Activated naive CD8-positive, alpha-beta T cell treated with anti-CD3 and anti-CD28 coated beads, Interleukin-2, amount 50 U/mL, for 16 hours (primary cell): ENCODE results near the gene ZNF367.
A peak's percentile ranks its signal among the peaks of the same experiment; 100 is the strongest.

Experiments
- DNase-seq: peaks from one replicate; pipeline ENCODE4 v3.0.0-alpha.2; 2020; ENCODE audit warnings: low read depth, low spot score

The ZNF367 gene

DNA sequence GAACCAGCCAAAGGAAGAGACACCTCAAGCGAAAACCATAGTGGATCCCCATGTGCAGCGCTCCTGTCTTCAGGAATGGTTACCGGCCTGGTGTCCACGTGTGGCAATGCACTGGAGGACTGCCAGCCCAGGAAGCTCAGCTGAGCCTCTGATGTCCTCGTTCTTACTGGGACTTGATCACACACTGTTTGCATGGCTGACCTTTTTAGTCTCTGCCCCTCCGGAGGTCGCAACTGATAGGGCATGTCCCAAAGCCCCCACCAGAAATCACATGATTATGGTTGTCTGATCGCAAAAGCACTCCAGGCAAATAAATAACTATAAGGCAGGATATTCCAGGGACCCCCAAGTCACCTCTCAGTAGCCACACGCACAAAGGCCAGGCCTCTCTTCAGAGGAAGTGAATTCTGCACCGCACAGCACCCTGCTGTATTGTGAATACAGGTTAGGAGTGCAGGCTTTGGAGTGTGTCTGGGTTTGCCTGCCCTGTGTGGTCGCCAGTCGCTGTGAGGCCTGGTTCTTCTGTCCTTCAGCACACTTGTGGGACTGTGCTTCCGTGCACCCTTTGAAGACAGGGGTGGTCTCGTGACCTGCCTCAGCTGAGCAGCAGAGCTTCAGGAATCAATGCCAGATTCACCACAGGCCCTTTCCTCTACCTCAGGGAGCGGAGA lies 18.4 kb upstream of the ZNF367 start:
- DNase-seq, result no peak

DNA sequence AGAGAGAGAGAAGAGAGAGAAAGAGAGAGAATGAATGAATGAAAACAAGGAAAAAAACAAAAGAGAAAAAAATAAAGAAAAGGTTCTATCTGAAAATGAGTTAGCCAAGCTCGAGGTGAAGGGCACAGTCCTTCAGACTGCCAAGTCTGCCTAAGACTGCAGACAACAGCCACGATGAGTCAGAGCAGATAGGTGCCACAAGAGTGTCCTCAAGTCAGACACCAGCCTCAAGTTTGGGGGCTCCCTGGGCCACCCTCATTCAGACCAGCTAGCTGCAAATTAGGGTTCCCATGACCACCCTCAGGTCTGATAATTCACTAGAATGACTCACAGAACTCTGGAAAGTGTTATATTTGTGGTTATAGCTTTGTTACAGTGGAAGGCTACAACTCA lies 17.9 kb upstream of the ZNF367 start:
- no peak for DNase-seq

DNA sequence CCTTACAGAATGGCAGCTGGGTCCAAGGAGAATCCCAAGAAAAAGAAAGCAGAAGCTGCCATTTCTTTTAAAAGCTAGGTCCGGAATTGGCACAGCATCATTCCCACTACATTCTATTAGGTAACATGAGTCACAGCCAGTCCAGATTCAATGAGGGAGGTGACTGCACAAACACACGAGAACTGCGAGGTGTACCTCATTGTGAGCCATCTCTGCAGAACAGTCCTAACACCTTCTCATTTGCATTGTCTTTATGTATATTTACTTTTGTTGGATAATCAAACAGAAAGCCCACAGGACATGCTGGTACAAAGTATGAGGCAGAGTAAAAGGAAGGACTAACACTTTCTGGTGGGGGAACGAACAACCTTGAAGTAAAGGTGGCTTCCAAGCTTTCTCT lies 17.2 kb upstream of the ZNF367 start:
- no peak for DNase-seq

DNA sequence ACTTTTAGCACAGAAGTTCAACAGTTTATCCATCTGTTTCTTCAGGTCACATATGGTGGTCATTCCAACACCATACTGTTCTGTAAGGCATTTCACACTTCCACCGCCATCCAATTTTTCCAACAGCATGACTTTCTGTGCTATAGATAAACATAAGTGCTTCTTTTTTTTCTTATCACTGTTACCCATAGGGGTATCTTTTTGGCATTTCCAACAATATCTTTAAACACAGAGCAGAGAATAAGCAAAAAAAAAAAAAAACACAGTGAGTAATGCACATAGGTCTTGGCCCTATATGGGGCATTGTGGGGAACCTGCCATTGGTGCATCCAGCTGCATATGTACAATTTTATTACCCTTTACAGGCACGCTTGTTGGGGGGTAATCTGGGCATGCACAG lies 12.2 kb upstream of the ZNF367 start:
- DNase-seq, result no peak

- no peak for DNase-seq
Observed at GRCh38 chr9:96429732-96430131, 11.6 kb upstream of the ZNF367 start.

DNA sequence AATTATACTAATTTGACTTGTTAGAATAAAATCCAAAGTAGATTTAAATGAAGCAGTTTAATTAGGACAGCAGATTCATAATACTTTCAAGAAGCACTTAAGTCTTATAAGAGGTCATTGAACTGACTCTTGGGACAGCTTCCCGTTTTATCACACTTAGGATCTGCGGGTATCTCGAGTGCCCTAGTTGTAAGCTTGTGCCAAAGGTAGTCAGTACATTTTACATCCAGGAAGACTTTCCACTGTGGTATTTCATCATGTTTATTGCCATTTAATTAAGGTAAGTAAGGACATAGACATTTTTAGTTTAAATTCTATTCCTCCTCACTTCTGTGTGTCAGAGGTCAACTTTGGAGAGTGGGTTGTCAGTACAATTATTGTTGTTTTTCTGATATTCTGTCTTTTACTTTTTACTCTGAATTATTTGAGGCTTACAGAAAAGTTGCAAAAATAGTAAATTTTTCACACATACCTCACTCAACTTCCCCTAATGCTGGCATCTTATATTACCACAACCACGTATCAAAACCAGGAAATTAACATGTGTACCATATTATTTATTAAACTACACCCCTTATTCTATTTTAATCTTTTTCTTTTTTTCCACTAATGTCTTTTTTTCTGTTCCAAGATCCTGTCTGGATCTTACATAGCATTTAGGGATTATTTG lies 7.5 kb upstream of the ZNF367 start:
- DNase-seq, result no peak

- no peak for DNase-seq
Observed at GRCh38 chr9:96423985-96424336, 5.8 kb upstream of the ZNF367 start.

DNA sequence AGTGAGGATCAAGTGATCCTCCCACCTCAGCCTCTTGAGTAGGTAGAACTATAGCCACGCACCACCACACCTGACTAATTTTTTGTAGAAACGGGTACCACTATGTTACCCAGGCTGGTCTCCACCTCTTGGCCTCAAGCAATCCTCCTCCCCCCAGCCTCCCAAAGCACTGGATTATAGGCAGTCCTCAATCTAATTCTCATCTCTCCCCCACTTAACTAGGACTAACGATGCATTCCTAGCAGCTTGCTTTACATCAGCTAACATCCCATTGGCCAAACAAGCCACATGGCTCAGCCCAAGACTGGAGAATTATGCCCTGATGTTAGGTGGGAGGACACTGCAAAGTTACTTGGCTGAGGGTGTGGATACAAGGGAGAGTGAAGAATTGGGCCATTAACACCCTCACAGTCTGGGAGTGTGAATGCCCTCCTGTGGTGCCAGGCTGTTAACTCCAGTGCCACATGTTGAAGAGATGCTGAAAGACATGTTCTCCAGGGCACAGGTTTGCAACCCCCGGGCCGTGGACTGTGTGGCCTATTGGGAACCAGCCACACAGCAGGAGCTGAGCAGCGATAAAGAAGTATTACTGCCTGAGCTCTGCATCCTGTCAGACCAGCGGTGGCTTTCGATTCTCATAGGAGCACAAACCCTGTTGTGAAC lies 5.3 kb upstream of the ZNF367 start:
- no peak for DNase-seq

- no peak for DNase-seq
Observed at GRCh38 chr9:96420468-96421219, 2.5 kb upstream of the ZNF367 start.

DNA sequence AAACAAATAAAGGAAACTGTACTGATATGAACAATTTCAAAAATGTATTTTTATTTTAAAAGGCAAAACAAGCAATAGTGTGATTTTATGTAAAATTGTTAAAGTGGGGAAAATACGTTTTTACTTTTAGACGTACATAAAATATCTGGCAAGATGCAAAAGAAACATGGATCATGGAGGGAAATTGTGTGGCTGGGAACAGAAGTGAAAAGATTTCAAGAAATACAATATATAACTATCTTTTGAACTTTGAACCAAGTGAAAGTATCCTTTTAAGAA lies 1.5 kb upstream of the ZNF367 start:
- DNase-seq, result no peak

DNA sequence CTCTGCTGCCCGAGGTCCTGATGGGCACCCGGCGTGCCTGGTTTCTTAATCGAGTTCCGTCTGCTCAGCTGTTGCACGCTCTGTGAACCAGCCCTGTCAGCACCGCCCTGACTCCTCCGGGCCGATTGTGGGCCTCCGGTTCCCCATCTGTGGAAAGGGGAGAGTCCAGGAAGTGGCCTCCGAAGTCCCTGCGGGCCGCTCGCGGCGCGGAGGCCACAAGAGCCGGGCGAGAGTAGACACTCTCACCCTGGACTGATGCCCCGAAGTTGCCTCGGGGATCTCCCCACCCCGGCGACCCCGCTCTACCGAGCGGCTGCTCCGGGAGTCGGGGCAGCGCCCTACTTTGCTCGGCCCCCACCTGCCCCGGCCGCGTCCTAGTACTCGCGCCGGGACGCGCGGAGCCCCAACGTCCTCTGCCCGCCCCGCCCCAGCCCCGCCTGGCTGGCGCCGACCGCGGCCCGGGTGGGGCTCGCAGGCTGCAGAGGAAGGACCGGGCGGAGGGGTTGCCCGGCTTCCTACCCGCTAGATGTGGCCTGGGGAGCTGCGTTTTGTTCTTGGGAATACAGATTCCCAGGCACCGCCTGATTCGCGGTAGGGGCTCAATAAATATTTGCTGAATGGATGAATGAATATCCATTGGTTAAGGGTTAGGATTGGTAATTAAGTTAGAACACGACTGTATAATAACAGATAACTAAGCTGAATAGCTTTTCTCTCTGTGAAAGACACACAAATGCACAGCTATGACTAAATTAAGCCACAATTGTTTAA lies 935 bp upstream of the ZNF367 start:
- DNase-seq, result peak; percentile 4

DNA sequence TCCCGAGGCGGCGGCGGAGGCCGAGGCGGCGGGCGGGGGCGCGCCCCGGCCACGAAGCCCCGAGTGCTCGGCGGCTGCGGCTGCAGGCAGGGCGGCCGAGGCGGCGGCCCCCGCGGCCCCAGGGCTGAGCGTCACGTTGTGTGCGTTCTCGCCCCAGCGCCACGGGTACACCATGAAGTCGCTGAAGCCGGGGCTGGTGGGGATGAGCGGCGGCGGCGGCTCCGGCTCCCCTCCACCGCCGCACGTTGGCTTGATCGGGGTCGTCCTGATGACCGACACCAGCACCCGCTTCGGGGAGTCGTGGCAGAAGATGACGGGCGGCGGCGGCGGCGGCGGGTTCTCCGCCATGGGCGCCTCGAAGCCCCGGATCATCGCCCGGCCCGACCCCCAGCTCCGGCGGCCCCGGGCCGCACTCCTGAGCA lies 498 bp downstream of the ZNF367 start:
- no peak for DNase-seq

GRCh38 chr9:96417051-96417586 lies 1.1 kb downstream of the ZNF367 start:
- DNase-seq, result peak; percentile 82

GRCh38 chr9:96413302-96414221 lies 4.6 kb downstream of the ZNF367 start:
- DNase-seq, result no peak

DNA sequence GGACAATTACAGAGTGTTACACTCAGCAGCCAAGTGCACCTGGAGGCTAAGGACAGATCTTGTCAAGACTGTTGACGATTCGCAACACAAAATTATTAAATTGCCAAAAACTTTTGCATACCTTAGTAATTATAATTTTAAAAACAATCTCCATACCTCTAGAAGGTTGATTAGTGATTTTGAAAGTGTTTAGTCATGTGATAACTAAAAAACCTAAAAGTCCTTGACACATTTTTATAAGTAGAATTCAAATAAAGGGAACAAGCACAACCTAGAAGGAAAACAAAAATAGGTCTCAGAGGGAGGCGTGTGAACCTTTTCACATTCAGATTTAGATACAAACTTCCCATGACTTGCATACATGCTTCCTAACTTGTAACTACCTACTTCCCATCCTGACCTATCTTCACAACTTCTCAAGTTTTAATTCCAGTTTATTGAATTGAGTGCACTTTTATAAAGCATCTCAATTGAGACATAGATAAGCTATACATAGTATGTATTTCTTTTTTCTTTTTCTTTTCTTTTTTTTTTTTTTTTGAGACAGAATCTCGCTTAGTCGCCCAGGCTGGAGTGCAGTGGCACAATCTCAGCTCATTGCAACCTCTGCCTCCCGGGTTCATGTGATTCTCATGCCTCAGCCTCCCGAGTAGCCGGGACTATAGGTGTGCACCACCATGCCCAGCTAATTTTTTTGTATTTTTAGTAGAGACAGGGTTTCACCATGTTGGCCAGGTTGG lies 5.8 kb downstream of the ZNF367 start:
- no peak for DNase-seq

DNA sequence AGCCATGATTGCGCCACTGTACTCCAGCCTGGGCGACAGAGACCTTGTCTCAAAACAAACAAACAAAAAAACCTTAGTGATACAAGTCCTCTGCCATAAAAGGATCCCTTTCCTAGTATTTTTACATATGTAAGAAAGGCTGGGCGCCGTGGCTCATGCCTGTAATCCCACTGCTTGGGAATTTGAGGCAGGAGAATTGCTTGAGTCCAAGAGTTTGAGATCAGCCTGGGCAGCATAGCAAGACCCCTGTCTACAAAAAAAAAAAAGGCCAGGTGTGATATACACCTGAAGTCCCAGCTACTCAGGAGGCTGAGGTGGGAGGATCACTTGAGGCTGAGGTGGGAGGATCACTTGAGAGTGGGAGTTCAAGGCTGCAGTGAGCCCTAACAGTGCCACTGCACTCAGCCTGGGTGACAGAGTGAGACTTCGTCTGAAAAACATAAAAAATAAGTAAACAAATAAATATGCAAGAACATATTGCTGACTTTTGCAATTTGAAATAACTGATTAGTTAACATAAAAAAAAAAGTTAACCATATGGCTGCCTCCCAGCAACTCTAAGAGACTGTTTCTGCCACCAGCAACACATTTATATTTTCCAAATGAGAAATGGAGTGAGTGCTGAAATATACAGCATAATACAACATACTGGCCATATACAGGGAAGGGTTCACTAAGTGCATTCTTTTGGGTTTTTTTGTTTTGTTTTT lies 6.9 kb downstream of the ZNF367 start:
- no peak for DNase-seq

DNA sequence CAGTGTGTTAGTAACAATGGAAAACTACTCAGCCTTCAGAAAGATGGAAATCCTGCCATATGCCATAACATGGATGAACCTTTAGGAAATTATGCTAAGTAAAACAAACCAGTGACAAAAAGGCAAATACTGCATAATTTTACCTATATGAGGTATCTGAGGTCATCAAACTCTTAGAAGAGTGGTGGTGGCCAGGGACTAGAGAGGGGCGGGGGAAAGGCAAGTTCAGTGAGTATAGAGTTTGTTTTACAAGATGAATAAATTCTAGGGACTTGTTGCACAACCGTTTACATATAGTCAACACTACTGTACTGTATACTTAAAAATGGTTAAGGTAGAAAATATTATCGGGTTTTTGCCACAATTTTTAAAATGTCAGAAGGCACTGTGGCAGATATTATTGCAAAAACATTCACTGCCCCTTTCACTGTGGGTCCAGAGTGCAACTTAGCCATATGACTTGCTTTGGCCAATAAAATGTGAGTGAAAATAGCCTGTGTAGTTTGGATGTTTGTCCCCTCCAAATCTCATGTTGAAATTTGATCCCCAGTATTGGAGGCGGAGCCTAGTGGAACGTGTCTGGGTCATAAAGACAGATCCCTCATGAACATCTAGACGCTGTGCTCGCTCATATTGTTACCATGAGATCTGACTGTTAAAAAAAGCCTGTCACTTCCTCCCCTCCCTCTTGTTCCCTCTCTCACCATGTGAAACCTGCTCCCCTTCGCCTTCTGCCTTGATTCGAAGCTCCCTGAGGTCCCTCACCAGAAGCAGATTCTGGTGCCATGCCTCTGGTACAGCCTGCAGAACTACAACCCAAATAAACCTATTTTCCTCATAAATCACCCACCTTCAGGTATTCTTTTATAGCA lies 9.5 kb downstream of the ZNF367 start:
- DNase-seq, result no peak
